ENCODE results near the gene PAX3.

Gene PAX3

DNA sequence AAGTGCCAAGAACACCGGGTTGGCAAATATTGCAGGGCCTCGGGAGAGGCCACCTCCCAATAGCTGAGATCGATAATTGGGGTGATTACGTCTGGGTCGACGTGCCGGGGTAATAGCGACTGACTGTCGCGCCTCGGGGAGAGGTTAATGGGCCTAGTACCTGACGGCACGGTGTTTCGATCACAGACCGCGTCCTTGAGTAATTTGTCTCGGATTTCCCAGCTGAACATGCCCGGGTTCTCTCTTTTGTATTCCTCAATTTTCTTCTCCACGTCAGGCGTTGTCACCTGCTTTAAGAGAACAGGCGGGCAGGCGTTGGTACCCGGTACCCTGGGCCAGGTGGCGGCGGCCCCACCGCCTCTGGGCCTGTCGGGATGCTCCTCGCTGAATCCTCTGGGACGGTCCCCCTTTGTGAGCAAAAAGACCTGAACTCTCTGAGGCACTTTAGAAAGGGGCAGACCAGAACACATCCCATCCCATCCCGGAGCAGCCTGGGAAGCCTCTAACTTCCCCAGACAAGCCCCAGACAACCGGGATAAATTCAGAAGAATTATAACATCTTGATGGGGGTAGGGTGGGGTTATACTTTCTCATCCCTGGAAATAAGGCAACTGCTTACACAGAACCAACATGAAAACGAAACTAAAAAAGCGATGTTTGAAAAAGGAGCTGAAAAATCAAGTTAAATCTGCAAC is 3.3 kb downstream of the PAX3 start:
- no peak for DNase-seq

DNA sequence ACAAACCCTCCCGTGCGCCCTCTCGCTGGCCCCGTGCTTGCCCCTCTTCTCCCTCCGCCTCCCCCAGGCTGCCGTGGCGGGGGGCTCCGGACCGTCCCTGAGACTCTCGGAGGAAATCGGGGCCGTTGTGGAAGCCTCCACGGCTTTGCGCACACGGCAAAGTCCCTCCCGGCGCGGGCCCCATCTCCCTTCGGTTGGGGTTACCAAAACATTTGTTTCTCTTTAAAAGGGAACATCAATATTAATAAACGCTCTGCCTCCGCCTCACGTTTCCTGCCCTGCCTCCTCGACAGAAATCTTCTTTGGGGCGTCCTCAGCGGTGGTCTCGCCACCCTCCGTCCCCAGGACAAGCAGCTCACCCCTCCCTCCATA is 3.8 kb downstream of the PAX3 start:
- no peak for DNase-seq

DNA sequence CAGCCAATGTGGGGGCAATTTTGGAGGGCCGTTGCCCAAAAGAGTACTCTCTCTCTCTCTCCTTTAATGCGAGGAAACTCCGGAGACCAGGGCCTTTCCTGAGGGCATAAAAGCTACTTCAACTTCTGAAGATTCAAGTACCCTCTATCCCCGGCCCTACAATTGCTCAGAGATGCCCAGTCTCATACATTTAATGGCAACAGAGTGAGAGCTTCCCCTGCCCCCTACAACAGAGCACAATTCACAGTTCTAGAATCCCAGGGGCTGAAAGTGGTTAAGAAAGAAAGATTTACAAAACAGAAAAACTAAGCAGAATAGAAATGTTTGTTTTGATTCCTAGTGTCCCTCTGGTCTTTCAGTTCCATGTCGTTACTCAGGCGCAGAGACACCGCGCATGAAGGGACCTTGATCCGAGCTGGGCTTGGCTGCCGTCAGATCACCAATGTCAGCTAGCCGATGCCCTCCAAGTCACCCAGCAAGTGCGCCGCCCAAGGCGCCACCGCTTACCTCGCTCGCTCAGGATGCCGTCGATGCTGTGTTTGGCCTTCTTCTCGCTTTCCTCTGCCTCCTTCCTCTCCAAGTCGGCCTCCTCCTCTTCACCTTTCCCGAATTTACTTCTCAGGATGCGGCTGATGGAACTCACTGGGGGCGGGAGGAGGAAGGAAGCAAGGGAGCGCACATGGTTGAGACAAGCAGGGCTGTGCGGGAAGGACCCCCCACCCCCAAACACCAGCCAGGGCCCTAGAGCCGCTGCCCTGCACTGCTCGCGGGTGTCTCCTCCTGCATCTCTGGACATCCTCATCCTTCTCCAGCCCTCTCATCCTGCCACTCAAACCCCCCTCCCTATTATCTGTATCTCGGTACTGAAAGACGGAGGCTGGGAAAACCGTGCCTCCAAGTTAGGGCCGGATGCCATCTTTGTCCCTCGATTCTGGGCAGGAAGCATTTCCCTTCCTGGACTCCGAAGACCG is 4.9 kb downstream of the PAX3 start:
- no peak for DNase-seq

DNA sequence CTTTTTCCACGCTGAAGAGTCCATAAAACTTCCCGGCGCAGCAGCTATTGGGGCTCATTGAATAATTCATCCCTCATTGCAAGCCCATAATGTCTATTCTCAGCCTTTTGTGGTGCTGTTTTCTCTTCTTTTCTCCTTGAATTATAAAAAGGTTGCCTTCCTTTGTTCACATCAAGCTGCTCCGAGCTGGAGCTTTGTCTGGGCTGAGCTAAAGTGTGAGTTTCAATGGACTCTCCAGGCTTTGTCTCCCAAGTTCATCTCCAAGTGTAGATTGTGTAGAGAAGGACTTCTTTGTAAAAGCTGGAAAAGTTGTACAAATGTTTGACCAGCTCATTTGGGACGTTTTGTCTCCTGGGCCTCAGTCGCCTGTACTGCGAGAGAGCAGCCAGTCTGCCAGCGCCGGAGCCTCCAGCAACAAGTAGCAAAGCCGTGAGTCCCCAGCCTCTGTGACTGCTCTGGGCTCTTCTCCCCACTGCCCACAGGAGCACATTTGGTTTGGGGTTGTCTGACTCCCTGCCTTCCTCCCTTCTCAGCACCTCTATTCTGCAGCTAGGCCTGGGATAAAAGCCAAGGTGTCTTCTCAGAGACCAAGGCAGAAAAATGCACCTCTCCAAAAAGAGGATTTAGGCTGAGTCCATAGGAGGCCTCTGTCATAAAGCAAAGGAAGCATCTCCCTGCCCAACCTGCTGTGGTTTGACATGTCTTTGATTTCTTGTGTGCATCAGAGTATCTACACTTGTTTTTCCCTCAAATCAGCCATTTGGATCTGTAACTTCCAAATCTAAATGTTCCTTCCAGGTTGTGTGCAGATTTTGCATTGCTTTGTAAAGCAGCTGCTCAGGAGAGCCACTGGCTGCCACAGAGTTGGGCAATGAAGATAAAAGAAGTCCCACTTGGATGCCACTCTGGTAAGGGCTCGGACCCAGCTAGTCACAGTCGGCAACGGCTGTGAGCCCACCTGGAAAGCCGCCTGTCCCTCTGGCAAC is 6.4 kb downstream of the PAX3 start:
- DNase-seq, result no peak

DNA sequence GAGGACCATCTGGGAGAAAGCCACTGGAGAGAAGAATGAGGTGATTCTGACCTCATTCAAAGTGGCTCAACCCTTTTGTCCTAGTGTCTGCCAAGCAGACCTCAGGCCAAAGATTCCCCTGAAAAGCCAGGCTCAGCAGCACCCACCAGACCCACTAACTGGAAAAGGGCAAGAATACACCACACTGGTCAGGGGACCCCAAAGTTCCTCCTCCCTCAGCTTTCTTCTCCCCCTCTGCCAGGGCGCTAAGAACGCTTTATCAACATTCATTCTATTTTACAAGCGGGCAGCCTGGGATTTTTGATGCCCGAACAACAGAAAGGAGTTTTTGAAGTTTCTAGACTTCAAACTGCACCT is 7.3 kb downstream of the PAX3 start:
- DNase-seq, result no peak

DNA sequence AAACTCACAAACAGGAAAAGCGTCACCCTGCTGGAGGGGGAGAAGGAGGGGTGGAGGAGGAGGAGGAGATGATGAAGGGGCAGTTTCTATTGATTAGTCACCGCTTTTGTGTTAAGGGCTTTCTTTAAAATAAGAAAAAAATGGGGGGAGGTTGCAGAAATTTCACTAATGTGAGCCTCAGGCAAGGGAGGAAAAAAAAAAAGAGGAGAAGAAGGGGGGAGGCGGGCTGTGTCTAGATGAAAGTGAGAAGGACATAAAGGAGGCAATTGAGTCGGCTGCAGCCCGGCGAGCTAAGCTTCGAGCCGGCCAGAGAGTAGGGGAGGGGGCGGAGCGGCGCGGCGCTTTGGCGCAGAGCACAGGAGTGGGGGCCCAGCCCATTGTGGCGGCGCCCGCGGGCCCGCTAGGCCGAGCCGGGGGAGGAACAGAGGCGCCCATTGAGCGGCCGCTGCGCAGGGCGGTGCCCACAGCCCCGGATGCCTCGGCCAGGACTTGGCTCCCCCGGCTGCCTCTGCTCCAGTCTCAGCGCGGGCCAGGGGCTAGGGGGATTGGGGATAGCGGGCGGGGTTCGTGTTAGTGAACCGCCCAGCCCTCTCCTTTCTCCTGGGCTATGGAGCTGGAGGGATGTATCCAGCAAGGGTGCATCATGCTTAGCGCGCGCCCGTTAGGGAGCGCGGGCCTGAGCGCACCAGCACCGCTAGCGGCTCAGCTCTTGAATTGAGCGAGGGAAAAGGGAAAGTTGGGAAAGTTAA is 7.9 kb downstream of the PAX3 start:
- DNase-seq, result no peak

DNA sequence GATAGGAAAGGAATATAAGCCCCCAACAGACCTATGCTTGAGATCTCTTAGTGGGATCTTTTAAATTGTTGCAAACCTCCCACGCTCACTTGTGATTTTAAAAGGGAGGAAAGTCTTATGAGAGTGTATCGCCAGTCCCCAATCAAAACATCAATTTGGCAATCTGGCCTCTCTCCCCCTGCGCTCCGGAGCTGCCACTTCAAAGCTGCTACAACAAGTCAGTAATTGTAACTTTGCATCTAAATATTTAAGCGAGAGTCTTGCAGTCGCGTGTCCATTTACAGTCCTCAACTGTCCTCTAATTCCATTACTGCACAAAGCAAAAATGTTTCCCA is 8.4 kb downstream of the PAX3 start:
- no peak for DNase-seq

DNA sequence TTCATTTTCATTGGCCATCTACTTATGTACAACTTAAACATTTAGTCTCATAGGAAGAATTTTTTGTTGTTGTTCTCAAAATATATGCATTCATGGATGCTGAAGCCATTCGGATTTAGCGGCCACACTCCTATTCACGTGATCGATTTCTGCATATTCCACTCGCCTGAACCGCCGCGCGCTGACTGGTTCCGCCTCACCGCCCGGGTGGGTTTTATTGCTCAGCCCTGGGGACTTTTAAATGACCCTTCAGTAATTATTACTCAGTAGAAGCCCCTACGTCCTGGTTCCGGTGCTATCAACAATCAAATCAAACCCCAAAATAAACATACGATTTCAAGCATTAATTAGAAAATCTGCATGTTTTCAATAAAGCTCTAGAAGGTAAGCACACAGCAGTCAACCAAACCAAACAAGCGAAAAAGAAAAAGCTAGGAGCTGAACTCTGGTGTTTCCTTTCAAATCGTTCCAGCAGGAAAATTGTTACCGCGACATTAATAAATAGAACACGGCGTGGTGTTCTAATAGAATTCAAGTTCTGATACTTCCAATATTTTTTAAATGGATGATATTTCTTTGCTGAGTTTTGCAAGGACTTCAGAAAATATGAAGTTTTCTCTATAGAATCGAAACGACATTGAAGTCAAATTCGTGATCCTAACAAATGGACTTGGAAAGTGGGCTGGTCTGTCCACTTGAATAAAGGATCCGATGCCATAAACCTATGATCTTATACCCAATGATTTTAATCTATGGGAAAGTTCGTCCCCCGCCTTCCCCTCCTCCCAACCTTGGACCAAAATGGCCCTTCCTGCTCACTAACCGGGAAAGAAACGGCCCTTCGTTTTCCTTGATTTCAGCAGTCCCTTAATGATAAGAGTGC is 9.3 kb downstream of the PAX3 start:
- no peak for DNase-seq

DNA sequence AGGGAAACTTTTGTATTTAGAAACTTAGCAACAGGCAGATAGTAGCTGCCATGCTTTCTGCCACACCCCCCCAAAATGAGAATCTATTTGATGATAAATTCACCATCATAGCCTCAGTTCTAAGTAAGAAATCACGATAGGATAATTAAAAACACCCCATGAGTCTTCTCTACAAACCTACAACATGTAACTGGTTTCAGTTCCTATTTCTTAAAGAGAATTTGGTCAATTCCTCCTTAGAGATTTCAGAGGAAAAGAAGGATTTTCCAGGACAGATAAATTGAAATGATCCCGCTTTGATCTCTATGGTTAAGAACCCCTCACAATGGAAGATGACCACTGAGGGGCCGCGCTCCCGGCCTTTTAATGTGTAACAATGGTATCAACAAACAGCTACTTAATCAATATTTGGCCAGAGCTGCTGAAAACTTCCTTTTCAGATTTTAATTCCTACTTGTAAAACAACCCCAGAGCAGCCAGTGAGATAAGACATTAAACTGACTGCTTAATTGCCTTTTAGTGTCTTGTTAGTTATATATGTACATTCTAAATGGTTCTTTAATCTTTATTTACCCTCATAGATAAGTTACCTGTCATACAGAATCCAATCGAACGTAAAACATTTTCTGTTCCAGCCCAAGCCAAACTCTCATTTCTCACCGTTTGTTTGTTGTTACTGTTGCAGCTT is 10.1 kb downstream of the PAX3 start:
- DNase-seq, result no peak

DNA sequence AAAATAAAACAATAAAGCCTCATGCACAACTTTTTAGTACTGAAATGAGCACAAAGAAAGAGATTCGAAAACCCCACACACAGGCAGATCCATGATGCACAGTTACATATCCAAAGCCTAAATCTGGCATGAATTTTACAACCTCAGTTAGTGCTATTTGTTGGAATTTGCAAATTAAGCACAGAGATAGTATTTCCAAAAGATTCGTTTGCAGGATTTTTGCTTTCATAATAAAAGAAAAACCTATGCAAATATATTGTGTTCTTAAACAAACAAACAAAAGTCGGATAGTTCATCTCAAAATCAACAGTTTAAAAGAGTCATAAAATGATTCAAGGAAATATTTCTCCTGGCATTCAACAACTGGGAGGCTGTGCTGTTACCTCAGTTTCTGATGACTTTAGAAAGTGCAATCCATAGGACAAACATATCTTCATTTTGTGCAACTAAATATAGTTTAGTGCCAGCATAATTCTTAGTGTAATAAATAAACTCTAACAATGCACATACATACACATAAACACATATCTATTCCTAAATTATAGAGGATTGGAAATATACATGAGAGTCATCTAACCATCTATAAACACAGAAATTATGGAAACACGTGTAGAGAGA is 10.8 kb downstream of the PAX3 start:
- DNase-seq, result no peak

DNA sequence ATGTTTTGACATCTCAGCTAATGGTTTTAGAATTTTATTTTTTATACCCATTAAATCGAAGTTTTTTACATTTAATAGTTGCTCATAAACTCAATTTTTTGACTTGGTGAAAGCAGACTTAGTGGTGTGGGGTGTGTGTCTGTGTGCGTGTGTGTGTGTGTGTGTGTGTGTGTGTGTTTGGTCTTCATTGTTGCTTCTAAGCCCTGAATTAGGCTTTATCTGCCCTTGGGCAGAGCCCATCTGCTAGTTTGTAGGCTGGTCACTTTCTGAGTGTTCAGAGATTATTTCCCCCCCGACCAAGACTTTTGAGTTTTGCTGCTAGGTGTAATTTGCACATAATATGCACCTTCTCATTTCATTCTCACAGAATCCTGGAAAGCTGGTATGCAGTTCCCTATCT is 14.3 kb downstream of the PAX3 start:
- DNase-seq, result no peak

DNA sequence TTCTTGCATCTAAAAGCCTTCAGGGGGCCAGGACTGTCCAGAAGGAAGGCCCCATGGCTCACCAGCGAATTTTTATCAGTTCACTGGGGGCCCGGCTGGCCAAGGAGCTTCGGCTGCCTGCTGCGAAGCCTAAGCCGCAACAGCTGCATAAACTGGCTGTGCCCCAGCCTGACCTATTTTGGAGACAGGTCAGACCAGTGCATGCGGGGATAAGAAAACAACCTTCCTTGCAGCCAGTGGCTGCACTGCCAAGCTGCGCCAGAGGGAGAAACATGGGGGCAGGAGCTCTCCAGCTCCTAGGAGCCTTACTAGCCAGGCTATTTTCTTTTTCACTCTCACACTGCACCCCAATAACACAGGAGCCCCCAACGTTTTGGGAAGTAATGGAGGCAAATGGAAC is 15.2 kb downstream of the PAX3 start:
- no peak for DNase-seq

DNA sequence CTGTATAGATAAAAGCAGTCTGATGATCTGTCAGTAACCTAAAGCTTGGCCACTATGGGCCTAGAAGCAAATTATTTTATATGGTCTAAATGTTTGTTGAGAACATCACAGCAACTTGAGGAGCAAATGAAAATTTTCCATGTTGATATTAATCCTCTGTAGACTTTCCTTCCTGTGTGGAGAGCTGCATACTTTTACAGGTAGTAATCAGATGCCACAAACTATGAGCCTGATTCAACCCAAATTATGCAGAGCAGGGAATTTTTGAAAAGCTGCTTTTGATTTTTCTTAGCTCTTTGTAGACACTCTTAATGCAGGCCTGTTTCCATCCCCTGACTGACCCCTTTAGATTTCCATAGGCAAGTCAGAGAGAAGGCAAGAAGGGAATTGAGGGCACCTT is 17.3 kb downstream of the PAX3 start:
- no peak for DNase-seq

DNA sequence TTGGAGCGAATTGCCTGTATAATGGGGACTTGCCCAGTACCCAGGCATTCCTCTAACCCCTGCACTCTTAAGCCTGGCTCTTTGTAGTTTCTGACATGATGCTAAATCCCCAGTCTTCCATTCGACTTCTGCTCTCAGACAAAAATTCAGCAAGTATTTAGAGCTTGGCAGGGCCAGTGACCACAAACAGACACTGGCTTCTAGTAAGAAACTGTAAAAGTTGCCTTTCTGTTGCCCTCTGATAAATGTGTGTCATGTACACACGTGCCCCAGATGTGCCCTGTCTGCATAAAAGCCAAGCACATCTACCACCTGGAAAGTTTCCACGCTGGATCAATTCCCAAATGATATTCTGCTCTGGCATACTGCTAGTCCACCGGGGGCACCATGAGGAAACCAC is 18.0 kb downstream of the PAX3 start:
- DNase-seq, result no peak

DNA sequence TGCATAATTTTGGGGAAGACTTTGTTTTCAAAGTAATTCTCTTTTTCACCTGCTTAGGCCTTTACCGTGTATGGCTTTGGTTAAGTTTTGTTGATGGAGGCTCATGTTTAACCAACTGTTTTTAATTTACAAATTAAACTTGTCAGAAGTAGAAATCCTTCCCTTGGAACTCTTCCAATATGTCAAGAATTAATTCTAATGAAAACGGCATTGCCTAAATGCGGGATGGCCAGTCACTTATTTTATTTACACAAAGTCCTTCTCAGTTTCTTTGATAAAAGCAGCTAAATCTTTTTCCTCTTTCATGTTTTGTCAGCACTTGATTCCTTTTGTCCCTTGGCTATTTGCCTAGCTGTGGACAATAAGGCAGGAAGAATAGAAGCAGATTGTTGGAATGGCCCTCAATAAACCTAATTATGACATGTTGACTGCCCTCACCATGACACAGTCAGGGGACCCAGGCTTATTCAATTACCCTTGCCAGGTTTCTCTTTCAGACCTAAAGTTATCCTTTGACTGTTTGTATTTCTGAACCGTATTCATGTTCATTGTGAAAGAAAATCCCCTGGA is 26.3 kb downstream of the PAX3 start:
- no peak for DNase-seq

DNA sequence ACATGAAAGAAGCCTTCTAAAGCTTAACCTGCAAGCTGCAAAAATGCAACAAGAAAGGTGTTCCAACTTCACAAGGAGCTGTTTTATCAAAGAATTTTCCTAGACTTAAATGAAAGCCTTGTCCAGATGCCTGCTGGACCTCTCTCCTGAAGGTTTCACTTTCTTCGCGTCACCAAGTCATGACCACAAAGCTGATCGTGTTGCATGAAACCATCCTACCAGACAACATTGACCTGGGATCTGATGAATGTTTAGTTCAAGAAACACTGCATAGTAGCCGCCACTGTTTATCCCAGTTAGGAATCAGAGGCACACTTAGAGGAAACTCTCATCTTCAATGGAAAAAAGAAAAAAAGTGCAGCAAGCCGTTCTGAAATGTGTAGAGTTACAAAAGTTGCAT is 26.9 kb downstream of the PAX3 start:
- DNase-seq, result no peak

DNA sequence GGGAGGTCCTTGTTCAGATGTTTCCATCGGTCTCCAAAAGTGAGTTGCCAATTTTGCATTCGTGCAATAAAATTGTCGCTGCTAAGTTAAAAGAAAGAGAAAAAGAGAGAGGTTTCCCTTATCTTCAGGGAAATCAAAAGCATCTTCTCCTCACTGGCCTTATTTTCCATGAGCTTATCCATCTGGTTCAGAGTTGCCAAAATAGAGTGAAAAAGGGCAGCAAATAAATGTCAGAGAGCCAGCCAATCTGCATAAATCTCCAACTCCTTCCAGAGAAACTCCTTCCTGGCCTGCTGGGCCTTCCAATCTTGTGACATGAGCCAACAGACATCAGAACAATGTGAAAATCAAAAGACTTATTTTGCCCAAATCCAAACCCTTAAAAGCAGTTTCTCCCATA is 28.4 kb downstream of the PAX3 start:
- no peak for DNase-seq

DNA sequence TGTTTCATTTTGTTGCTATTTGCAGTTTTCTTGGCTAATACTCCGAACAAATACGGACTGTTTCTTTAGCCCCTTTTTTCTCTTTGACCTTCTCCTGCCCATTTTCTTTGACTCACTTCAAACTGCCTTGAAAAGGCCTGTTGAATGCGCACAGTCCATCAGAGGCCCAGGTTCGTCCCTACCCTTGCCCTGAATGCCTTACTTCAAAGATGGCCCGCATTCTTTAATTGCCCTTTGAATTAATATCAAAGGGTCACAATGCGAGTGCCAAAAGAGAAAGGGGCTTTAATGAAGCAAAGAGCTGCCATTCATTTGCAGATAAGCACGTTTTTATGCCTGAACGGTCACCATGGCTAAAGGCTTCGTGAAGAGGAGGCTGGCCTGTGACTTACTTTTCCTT is 29.7 kb downstream of the PAX3 start:
- DNase-seq, result no peak

DNA sequence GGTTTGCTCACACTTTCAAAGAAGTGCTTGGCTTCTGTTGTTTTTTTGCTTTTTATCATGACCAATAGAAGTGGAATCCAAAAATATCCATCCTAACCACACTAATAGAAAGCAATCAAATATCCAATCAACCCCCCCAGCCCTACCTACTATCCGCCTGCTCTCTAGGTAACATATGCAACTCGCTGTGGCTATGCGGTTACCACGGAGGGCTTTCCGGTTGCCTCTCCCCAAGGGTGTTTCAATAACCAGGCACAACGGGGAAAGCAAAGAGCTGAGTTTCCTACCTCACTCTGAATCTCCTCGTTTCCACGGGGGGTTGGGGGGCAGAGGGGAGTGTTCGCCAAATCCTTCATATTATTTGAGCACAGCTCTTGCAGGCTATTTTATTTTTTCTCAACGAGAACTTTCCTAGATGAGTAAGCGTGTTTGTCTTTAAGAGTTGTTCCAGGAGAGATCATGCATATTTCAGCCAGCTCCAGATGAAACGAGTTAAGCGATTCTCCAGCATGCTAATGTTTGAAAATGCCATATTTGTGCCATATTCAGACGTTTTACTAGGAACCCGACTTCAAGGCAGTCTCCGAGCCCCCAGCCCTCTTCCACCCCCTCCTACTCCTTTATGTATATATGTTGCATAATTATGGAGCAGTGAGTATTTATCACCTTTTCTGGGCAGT is 30.3 kb downstream of the PAX3 start:
- DNase-seq, result no peak

Data from GF-D8 (cell line).